ENCODE results near the gene TTC9. TPM values are rescaled to one million over a fixed set of nuclear protein-coding genes. Genes with fewer than 3 reads are reported as not detected.

Gene TTC9
- total RNA-seq, 2 donors from 2014 or later: 8.2 to 11.7 TPM

GRCh38 chr14:70622111-70622712, 19.5 kb upstream of the TTC9 start:
- H3K4me1 Mint-ChIP-seq: peaks cover 12% of the 10 kb centered on the region
- H3K27ac Mint-ChIP-seq: no peak overlapping the region
- H3K4me3 Mint-ChIP-seq: no peak overlapping the region
- H3K27me3 Mint-ChIP-seq: no peaks in the 10 kb centered on the region
- ATAC-seq: peak; percentile 81
- DNase-seq: peak; percentile 12 to 44 (median 25)
- peaks cover 4% of the 10 kb centered on the region for H3K9me3 ChIP-seq (ENCODE audit: control insufficient read depth, low read length, poor library complexity, severe bottlenecking)
- H3K36me3 Mint-ChIP-seq (ENCODE audit: low read depth): no peaks in the 10 kb centered on the region

- DNase-seq (no peak), ATAC-seq (no peak)
- Mint-ChIP-seq H3K27ac (no peak overlapping the region), H3K4me1 (peaks cover 8% of the 10 kb centered on the region), H3K27me3 (no peaks in the 10 kb centered on the region), H3K4me3 (no peak overlapping the region), H3K36me3 (ENCODE audit: low read depth) (no peaks in the 10 kb centered on the region)
- peaks cover 4% of the 10 kb centered on the region for H3K9me3 ChIP-seq (ENCODE audit: control insufficient read depth, low read length, poor library complexity, severe bottlenecking)
Measured at GRCh38 chr14:70624972-70625371, 16.7 kb upstream of the TTC9 start.

GRCh38 chr14:70631948-70632347, 9.8 kb upstream of the TTC9 start:
- no peak for DNase-seq
- Mint-ChIP-seq H3K36me3 (ENCODE audit: low read depth) (no peaks in the 10 kb centered on the region), H3K4me3 (no peak overlapping the region), H3K27ac (no peak overlapping the region), H3K27me3 (no peaks in the 10 kb centered on the region), H3K4me1 (no peaks in the 10 kb centered on the region)
- no peak for ATAC-seq
- H3K9me3 ChIP-seq (ENCODE audit: control insufficient read depth, low read length, poor library complexity, severe bottlenecking): no peaks in the 10 kb centered on the region

GRCh38 chr14:70635971-70636595, 5.6 kb upstream of the TTC9 start:
- Mint-ChIP-seq H3K4me1 (peaks cover 15% of the 10 kb centered on the region), H3K36me3 (ENCODE audit: low read depth) (no peaks in the 10 kb centered on the region), H3K27me3 (no peaks in the 10 kb centered on the region), H3K4me3 (no peak overlapping the region), H3K27ac (no peak overlapping the region)
- no peak for DNase-seq
- ATAC-seq: no peak
- no peaks in the 10 kb centered on the region for H3K9me3 ChIP-seq (ENCODE audit: control insufficient read depth, low read length, poor library complexity, severe bottlenecking)

- H3K9me3 ChIP-seq (ENCODE audit: control insufficient read depth, low read length, poor library complexity, severe bottlenecking): no peaks in the 10 kb centered on the region
- Mint-ChIP-seq H3K4me1 (peaks cover 23% of the 10 kb centered on the region), H3K4me3 (no peak overlapping the region), H3K36me3 (ENCODE audit: low read depth) (no peaks in the 10 kb centered on the region), H3K27me3 (no peaks in the 10 kb centered on the region), H3K27ac (no peak overlapping the region)
- no peak for ATAC-seq
- DNase-seq: no peak
Measured at GRCh38 chr14:70638416-70638815, 3.3 kb upstream of the TTC9 start.

GRCh38 chr14:70640938-70641547, 673 bp upstream of the TTC9 start:
- peak overlapping the region; percentile 95 for H3K27ac Mint-ChIP-seq
- peak overlapping the region; percentile 98 for H3K4me3 Mint-ChIP-seq
- peaks cover 37% of the 10 kb centered on the region for H3K4me1 Mint-ChIP-seq
- DNase-seq (peak; percentile 21 to 37 (median 32)), ATAC-seq (peak; percentile 75)
- H3K9me3 ChIP-seq (ENCODE audit: control insufficient read depth, low read length, poor library complexity, severe bottlenecking): no peaks in the 10 kb centered on the region
- H3K36me3 Mint-ChIP-seq (ENCODE audit: low read depth): no peaks in the 10 kb centered on the region
- H3K27me3 Mint-ChIP-seq: no peaks in the 10 kb centered on the region

- Mint-ChIP-seq H3K4me3 (peak overlapping the region; percentile 93), H3K36me3 (ENCODE audit: low read depth) (no peaks in the 10 kb centered on the region)
Measured at GRCh38 chr14:70642303-70643235, 853 bp downstream of the TTC9 start.

GRCh38 chr14:70643967-70644366, 2.3 kb downstream of the TTC9 start:
- H3K4me1 Mint-ChIP-seq: peaks cover 49% of the 10 kb centered on the region
- H3K27me3 Mint-ChIP-seq: no peaks in the 10 kb centered on the region
- peak overlapping the region; percentile 94 for H3K27ac Mint-ChIP-seq
- DNase-seq (no peak), ATAC-seq (no peak)
- no peaks in the 10 kb centered on the region for H3K36me3 Mint-ChIP-seq (ENCODE audit: low read depth)
- no peaks in the 10 kb centered on the region for H3K9me3 ChIP-seq (ENCODE audit: control insufficient read depth, low read length, poor library complexity, severe bottlenecking)
- peak overlapping the region; percentile 93 for H3K4me3 Mint-ChIP-seq

More at GRCh38 chr14:70642303-70643235, 853 bp downstream of the TTC9 start:
- Mint-ChIP-seq H3K27ac (peak overlapping the region; percentile 94), H3K4me1 (peaks cover 46% of the 10 kb centered on the region), H3K27me3 (no peaks in the 10 kb centered on the region)
- DNase-seq (peak in 2 of 3 donors; percentile 15 to 17), ATAC-seq (peak; percentile 35)
- H3K9me3 ChIP-seq (ENCODE audit: control insufficient read depth, low read length, poor library complexity, severe bottlenecking): no peaks in the 10 kb centered on the region

GRCh38 chr14:70645892-70646291, 4.2 kb downstream of the TTC9 start:
- Mint-ChIP-seq H3K27me3 (no peaks in the 10 kb centered on the region), H3K4me3 (peak overlapping the region; percentile 59), H3K36me3 (ENCODE audit: low read depth) (no peaks in the 10 kb centered on the region), H3K4me1 (peaks cover 46% of the 10 kb centered on the region), H3K27ac (peak overlapping the region; percentile 94)
- no peak for ATAC-seq
- no peak for DNase-seq
- H3K9me3 ChIP-seq (ENCODE audit: control insufficient read depth, low read length, poor library complexity, severe bottlenecking): no peaks in the 10 kb centered on the region

GRCh38 chr14:70646705-70647104, 5.0 kb downstream of the TTC9 start:
- H3K9me3 ChIP-seq (ENCODE audit: control insufficient read depth, low read length, poor library complexity, severe bottlenecking): no peaks in the 10 kb centered on the region
- Mint-ChIP-seq H3K36me3 (ENCODE audit: low read depth) (no peaks in the 10 kb centered on the region), H3K27me3 (no peaks in the 10 kb centered on the region), H3K4me3 (peak overlapping the region; percentile 67), H3K4me1 (peaks cover 44% of the 10 kb centered on the region), H3K27ac (peak overlapping the region; percentile 94)
- ATAC-seq (no peak), DNase-seq (no peak)

- H3K36me3 Mint-ChIP-seq (ENCODE audit: low read depth): no peaks in the 10 kb centered on the region
- H3K27ac Mint-ChIP-seq: no peak overlapping the region
- H3K27me3 Mint-ChIP-seq: no peaks in the 10 kb centered on the region
- no peaks in the 10 kb centered on the region for H3K9me3 ChIP-seq (ENCODE audit: control insufficient read depth, low read length, poor library complexity, severe bottlenecking)
- ATAC-seq: no peak
- H3K4me3 Mint-ChIP-seq: no peak overlapping the region
- peaks cover 53% of the 10 kb centered on the region for H3K4me1 Mint-ChIP-seq
- DNase-seq: no peak
Measured at GRCh38 chr14:70648346-70648745, 6.6 kb downstream of the TTC9 start.

- peaks cover 56% of the 10 kb centered on the region for H3K4me1 Mint-ChIP-seq
- DNase-seq: no peak
- no peak overlapping the region for H3K4me3 Mint-ChIP-seq
- no peaks in the 10 kb centered on the region for H3K27me3 Mint-ChIP-seq
- H3K9me3 ChIP-seq (ENCODE audit: control insufficient read depth, low read length, poor library complexity, severe bottlenecking): no peaks in the 10 kb centered on the region
- no peaks in the 10 kb centered on the region for H3K36me3 Mint-ChIP-seq (ENCODE audit: low read depth)
- no peak for ATAC-seq
- H3K27ac Mint-ChIP-seq: peak overlapping the region; percentile 32
Measured at GRCh38 chr14:70649803-70650202, 8.1 kb downstream of the TTC9 start.

- Mint-ChIP-seq H3K27ac (peak overlapping the region; percentile 97), H3K36me3 (ENCODE audit: low read depth) (no peaks in the 10 kb centered on the region)
Measured at GRCh38 chr14:70651522-70651921, 9.8 kb downstream of the TTC9 start.

More at GRCh38 chr14:70651522-70651921, 9.8 kb downstream of the TTC9 start:
- DNase-seq: no peak
- ATAC-seq: no peak
- peaks cover 59% of the 10 kb centered on the region for H3K4me1 Mint-ChIP-seq
- no peak overlapping the region for H3K4me3 Mint-ChIP-seq
- H3K27me3 Mint-ChIP-seq: no peaks in the 10 kb centered on the region
- H3K9me3 ChIP-seq (ENCODE audit: control insufficient read depth, low read length, poor library complexity, severe bottlenecking): no peaks in the 10 kb centered on the region

Data from T-helper 17 cell (primary cell).